Parathyroid adenoma (tissue), 2 donors: Measurements from ENCODE around the gene GAREM2.

Source experiments
- H2AFZ ChIP-seq: fragments of 300-600 bp; sonication (generic); one replicate; pipeline ENCODE4 v1.7.0; 2017; ENCODE audit warnings: antibody characterized with exemption, mild to moderate bottlenecking
- H3K27ac ChIP-seq: fragments of 300-600 bp; sonication (generic); one replicate; pipeline ENCODE4 v1.7.0; 2017
- H3K27me3 ChIP-seq: fragments of 300-600 bp; sonication (generic); one replicate; pipeline ENCODE4 v1.7.0; 2017; ENCODE audit warnings: low read length; ENCODE audit not compliant: control insufficient read depth, insufficient read depth
- H3K36me3 ChIP-seq: fragments of 300-600 bp; sonication (generic); one replicate; pipeline ENCODE4 v1.7.0; 2017; ENCODE audit warnings: low read length; ENCODE audit not compliant: control insufficient read depth, insufficient read depth
- H3K4me1 ChIP-seq: fragments of 300-600 bp; sonication (generic); one replicate; pipeline ENCODE4 v1.7.0; 2017; ENCODE audit warnings: control low read depth
- H3K4me2 ChIP-seq: fragments of 300-600 bp; sonication (generic); one replicate; pipeline ENCODE4 v1.7.0; 2017; ENCODE audit warnings: low read length
- H3K4me3 ChIP-seq: fragments of 300-600 bp; sonication (generic); one replicate; pipeline ENCODE4 v1.7.0; 2017; ENCODE audit warnings: low read depth, low read length
- H3K79me2 ChIP-seq: fragments of 300-600 bp; sonication (generic); one replicate; pipeline ENCODE4 v1.7.0; 2017; ENCODE audit warnings: control low read depth
- H3K9ac ChIP-seq: fragments of 300-600 bp; sonication (generic); one replicate; pipeline ENCODE4 v1.7.0; 2017; ENCODE audit warnings: mild to moderate bottlenecking
- H3K9me3 ChIP-seq: fragments of 300-600 bp; sonication (generic); one replicate; pipeline ENCODE4 v1.7.0; 2017; ENCODE audit warnings: low read length; ENCODE audit not compliant: control insufficient read depth
- CTCF ChIP-seq: fragments of 300-600 bp; sonication (generic); IDR thresholded peaks from one replicate; pipeline ENCODE4 v1.7.0; 2017; ENCODE audit warnings: antibody characterized with exemption, mild to moderate bottlenecking
- donor health status: primary hyperparathyroidism.

The GAREM2 gene

GRCh38 chr2:26130763-26131162 is 42.1 kb upstream of the GAREM2 start:
- H3K36me3 ChIP-seq = no peaks in the 10 kb centered on the region
- no peak overlapping the region for H3K27ac ChIP-seq
- H3K9ac ChIP-seq = no peak overlapping the region

GRCh38 chr2:26136451-26136850 is 36.4 kb upstream of the GAREM2 start:
- Histone ChIP-seq H3K4me3 (no peak overlapping the region), H3K79me2 (no peaks in the 10 kb centered on the region), H3K9me3 (no peaks in the 10 kb centered on the region), H3K27me3 (no peaks in the 10 kb centered on the region), H3K4me2 (no peak overlapping the region), H3K27ac (no peak overlapping the region), H3K36me3 (no peaks in the 10 kb centered on the region), H3K9ac (no peak overlapping the region), H2AFZ (no peak overlapping the region), H3K4me1 (peaks cover 8% of the 10 kb centered on the region)
- TF ChIP-seq CTCF = no peak

More at GRCh38 chr2:26130763-26131162, 42.1 kb upstream of the GAREM2 start:
- no peak for TF ChIP-seq CTCF
- H3K9me3 ChIP-seq = no peaks in the 10 kb centered on the region
- peaks cover 27% of the 10 kb centered on the region for H3K4me1 ChIP-seq
- H2AFZ ChIP-seq = no peak overlapping the region
- no peak overlapping the region for H3K4me2 ChIP-seq
- H3K79me2 ChIP-seq = peaks cover 7% of the 10 kb centered on the region
- H3K27me3 ChIP-seq = no peaks in the 10 kb centered on the region
- H3K4me3 ChIP-seq = no peak overlapping the region

GRCh38 chr2:26139269-26140183 is 33.4 kb upstream of the GAREM2 start:
- H3K4me3 ChIP-seq = no peak overlapping the region
- H3K4me2 ChIP-seq = no peak overlapping the region
- TF ChIP-seq CTCF = no peak
- H3K9ac ChIP-seq = no peak overlapping the region
- H3K4me1 ChIP-seq = peaks cover 6% of the 10 kb centered on the region
- H3K79me2 ChIP-seq = no peaks in the 10 kb centered on the region
- H3K9me3 ChIP-seq = no peaks in the 10 kb centered on the region
- no peak overlapping the region for H2AFZ ChIP-seq
- H3K27me3 ChIP-seq = no peaks in the 10 kb centered on the region
- H3K36me3 ChIP-seq = no peaks in the 10 kb centered on the region
- no peak overlapping the region for H3K27ac ChIP-seq

GRCh38 chr2:26141145-26141769 is 31.6 kb upstream of the GAREM2 start:
- Histone ChIP-seq H3K4me3 (no peak overlapping the region), H2AFZ (no peak overlapping the region), H3K9ac (no peak overlapping the region), H3K79me2 (no peaks in the 10 kb centered on the region), H3K36me3 (no peaks in the 10 kb centered on the region), H3K27me3 (no peaks in the 10 kb centered on the region), H3K27ac (no peak overlapping the region), H3K9me3 (no peaks in the 10 kb centered on the region), H3K4me1 (peaks cover 5% of the 10 kb centered on the region), H3K4me2 (no peak overlapping the region)
- no peak for TF ChIP-seq CTCF
